ENCODE measurements around the gene OOSP4A. TPM values are rescaled to one million over a fixed set of nuclear protein-coding genes. Genes with fewer than 3 reads are reported as not detected.

OOSP4A gene
- polyA plus RNA-seq, 1 of the 3 experiments (the other 2 are of a cell fraction) = not detected

- ChIA-PET CTCF (no interaction called here), POLR2A (no interaction called here)
- no peak overlapping the region for H3K27ac ChIP-seq (ENCODE audit: low read depth in 2 of 2, low read length in 1 of 2)
- no peaks in the 10 kb centered on the region for H3K27me3 ChIP-seq (ENCODE audit: insufficient read depth)
- H3K4me2 ChIP-seq = no peak overlapping the region
- no peaks in the 10 kb centered on the region for H3K4me1 ChIP-seq (ENCODE audit: control insufficient read depth in 1 of 2, insufficient read depth in 2 of 2, low read depth in 1 of 2, low read length in 1 of 2)
- no peak overlapping the region for H3K4me3 ChIP-seq (ENCODE audit: low read depth in 2 of 2, low read length in 1 of 2)
- WGBS (ENCODE audit: low lambda C conversion rate) = 47% methylated on average over 6 of the region's 6 CpGs
- no peak for DNase-seq
- no peak overlapping the region for H3K9ac ChIP-seq
- H3K36me3 ChIP-seq (replicated peaks in 1 of 2; ENCODE audit: control insufficient read depth in 1 of 2, insufficient read depth in 2 of 2, low read length in 1 of 2) = no peaks in the 10 kb centered on the region
- H4K20me1 ChIP-seq (ENCODE audit: insufficient read depth) = no peaks in the 10 kb centered on the region
- H3F3A ChIP-seq (replicated peaks; ENCODE audit: insufficient read depth) = peaks cover 2% of the 10 kb centered on the region
- TF ChIP-seq, protein P1, sequence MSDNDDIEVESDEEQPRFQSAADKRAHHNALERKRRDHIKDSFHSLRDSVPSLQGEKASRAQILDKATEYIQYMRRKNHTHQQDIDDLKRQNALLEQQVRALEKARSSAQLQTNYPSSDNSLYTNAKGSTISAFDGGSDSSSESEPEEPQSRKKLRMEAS (IDR thresholded peaks at IDR 0.05; ENCODE audit: low read depth) = no peak
- no peak for TF ChIP-seq RAD21 (IDR thresholded peaks at IDR 0.05; ENCODE audit: low read length)
- TF ChIP-seq NRF1 (IDR thresholded peaks at IDR 0.05; ENCODE audit: low read depth, low read length) = no peak
- TF ChIP-seq TCF12 (IDR thresholded peaks at IDR 0.05) = no peak
- TF ChIP-seq YY1 (IDR thresholded peaks at IDR 0.05; ENCODE audit: low read depth) = no peak
- TF ChIP-seq PBX3 (IDR thresholded peaks at IDR 0.05) = no peak
- TF ChIP-seq EP300 (IDR thresholded peaks at IDR 0.05; ENCODE audit: borderline replicate concordance in 1 of 2, low read depth in 1 of 2, low read length in 1 of 2) = no peak
- no peak for TF ChIP-seq TEAD4 (IDR thresholded peaks at IDR 0.05; ENCODE audit: borderline replicate concordance, insufficient read depth)
- no peak for TF ChIP-seq POLR2AphosphoS5 (IDR thresholded peaks at IDR 0.05; ENCODE audit: low read depth, low read length)
- no peak for TF ChIP-seq SMC3 (IDR thresholded peaks at IDR 0.05; ENCODE audit: low read depth, low read length)
- TF ChIP-seq GABPA (IDR thresholded peaks at IDR 0.05; ENCODE audit: low read depth) = no peak
- TF ChIP-seq, protein P2, sequence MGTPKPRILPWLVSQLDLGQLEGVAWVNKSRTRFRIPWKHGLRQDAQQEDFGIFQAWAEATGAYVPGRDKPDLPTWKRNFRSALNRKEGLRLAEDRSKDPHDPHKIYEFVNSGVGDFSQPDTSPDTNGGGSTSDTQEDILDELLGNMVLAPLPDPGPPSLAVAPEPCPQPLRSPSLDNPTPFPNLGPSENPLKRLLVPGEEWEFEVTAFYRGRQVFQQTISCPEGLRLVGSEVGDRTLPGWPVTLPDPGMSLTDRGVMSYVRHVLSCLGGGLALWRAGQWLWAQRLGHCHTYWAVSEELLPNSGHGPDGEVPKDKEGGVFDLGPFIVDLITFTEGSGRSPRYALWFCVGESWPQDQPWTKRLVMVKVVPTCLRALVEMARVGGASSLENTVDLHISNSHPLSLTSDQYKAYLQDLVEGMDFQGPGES (IDR thresholded peaks at IDR 0.05; ENCODE audit: low read depth, low read length) = no peak
- no peak for TF ChIP-seq CHD2 (IDR thresholded peaks at IDR 0.05; ENCODE audit: low read length, partially characterized antibody)
- H3K9me2 ChIP-seq = no peaks in the 10 kb centered on the region
- no peaks in the 10 kb centered on the region for H3K9me3 ChIP-seq
- no peaks in the 10 kb centered on the region for H3K79me2 ChIP-seq (ENCODE audit: insufficient read depth)
- H2AFZ ChIP-seq (ENCODE audit: low read depth) = no peak overlapping the region
These were observed 40.0 kb upstream of the OOSP4A start for GRCh38 chr11:59923813-59924212.

GRCh38 chr11:59931688-59932087 is 32.1 kb upstream of the OOSP4A start:
- Histone ChIP-seq H3K4me2 (no peak overlapping the region), H3K79me2 (ENCODE audit: insufficient read depth) (no peaks in the 10 kb centered on the region), H3K4me3 (ENCODE audit: low read depth in 2 of 2, low read length in 1 of 2) (no peak overlapping the region), H3K9me2 (no peaks in the 10 kb centered on the region), H3K27me3 (ENCODE audit: insufficient read depth) (no peaks in the 10 kb centered on the region), H3K36me3 (replicated peaks in 1 of 2; ENCODE audit: control insufficient read depth in 1 of 2, insufficient read depth in 2 of 2, low read length in 1 of 2) (no peaks in the 10 kb centered on the region), H3K9ac (no peak overlapping the region), H3F3A (replicated peaks; ENCODE audit: insufficient read depth) (no peaks in the 10 kb centered on the region), H2AFZ (ENCODE audit: low read depth) (no peak overlapping the region), H3K9me3 (no peaks in the 10 kb centered on the region), H3K27ac (ENCODE audit: low read depth in 2 of 2, low read length in 1 of 2) (no peak overlapping the region), H4K20me1 (ENCODE audit: insufficient read depth) (no peaks in the 10 kb centered on the region), H3K4me1 (ENCODE audit: control insufficient read depth in 1 of 2, insufficient read depth in 2 of 2, low read depth in 1 of 2, low read length in 1 of 2) (no peaks in the 10 kb centered on the region)
- CTCF ChIA-PET = no interaction called here
- WGBS (ENCODE audit: low lambda C conversion rate) = no CpG with 5 or more reads among the region's 1 CpG
- POLR2A ChIA-PET = no interaction called here
- TF ChIP-seq FOXJ3 (CRISPR knock-in tag; IDR thresholded peaks at IDR 0.05) = no peak
- TF ChIP-seq TEAD4 (IDR thresholded peaks at IDR 0.05; ENCODE audit: borderline replicate concordance, insufficient read depth) = no peak
- no peak for TF ChIP-seq ZBTB33 (IDR thresholded peaks at IDR 0.05; ENCODE audit: borderline replicate concordance, low read depth)
- no peak for TF ChIP-seq ELF1 (IDR thresholded peaks at IDR 0.05)
- DNase-seq = no peak

Measured in SK-N-SH (cell line).